Measurements from ENCODE around the gene CCNL2.
A peak's percentile ranks its signal among the peaks of the same experiment; 100 is the strongest.
"Not testable (repeated sequence)": the region's sequence is repeated elsewhere in the genome, so short reads cannot be mapped to it uniquely, and the experiment has no call there.

Gene CCNL2

GRCh38 chr1:1399187-1399871, at the start of gene CCNL2:
CCNL2 (minus strand) TSS chr1:1399335; CDS start chr1:1399306, 29 bp downstream.
- Histone ChIP-seq H3K27ac (ENCODE audit: low read length) (peak within 1 kb of the TSS; percentile 86), H3K4me1 (ENCODE audit: control insufficient read depth in 1 of 2, insufficient read depth in 2 of 2, low read length in 2 of 2) (peaks cover 18 to 34% of the 10 kb centered on the region in 2 donors)

GRCh38 chr1:1446631-1447030, 47.5 kb upstream of the CCNL2 start:
- not testable (repeated sequence) for H3K9me3 ChIP-seq (ENCODE audit: control insufficient read depth in 1 of 2, low read length in 2 of 2); H3K4me3 ChIP-seq (ENCODE audit: low read depth in 1 of 2, low read length in 2 of 2); H3K4me1 ChIP-seq (ENCODE audit: control insufficient read depth in 1 of 2, insufficient read depth in 2 of 2, low read length in 2 of 2); H3K27me3 ChIP-seq (ENCODE audit: low read depth, low read length); H3K27ac ChIP-seq (ENCODE audit: low read length); H3K36me3 ChIP-seq (ENCODE audit: control insufficient read depth in 1 of 2, insufficient read depth in 2 of 2, low read length in 2 of 2)

More at GRCh38 chr1:1399187-1399871, at the start of gene CCNL2:
- peaks cover 34 to 61% of the 10 kb centered on the region in 2 donors for H3K36me3 ChIP-seq (ENCODE audit: control insufficient read depth in 1 of 2, insufficient read depth in 2 of 2, low read length in 2 of 2)
- H3K4me3 ChIP-seq (ENCODE audit: low read depth in 1 of 2, low read length in 2 of 2): peak within 1 kb of the TSS; percentile 82 to 84
- H3K9me3 ChIP-seq (ENCODE audit: control insufficient read depth in 1 of 2, low read length in 2 of 2): no peaks in the 10 kb centered on the region
- H3K27me3 ChIP-seq (ENCODE audit: low read depth, low read length): no peaks in the 10 kb centered on the region

- H3K4me3 ChIP-seq (ENCODE audit: low read depth in 1 of 2, low read length in 2 of 2): no peak overlapping the region
- H3K36me3 ChIP-seq (ENCODE audit: control insufficient read depth in 1 of 2, insufficient read depth in 2 of 2, low read length in 2 of 2): peaks cover 0 to 7% of the 10 kb centered on the region in 2 donors
- peaks cover 0 to 36% of the 10 kb centered on the region in 2 donors for H3K4me1 ChIP-seq (ENCODE audit: control insufficient read depth in 1 of 2, insufficient read depth in 2 of 2, low read length in 2 of 2)
- H3K27me3 ChIP-seq (ENCODE audit: low read depth, low read length): no peaks in the 10 kb centered on the region
- no peak overlapping the region for H3K27ac ChIP-seq (ENCODE audit: low read length)
- no peaks in the 10 kb centered on the region for H3K9me3 ChIP-seq (ENCODE audit: control insufficient read depth in 1 of 2, low read length in 2 of 2)
Observed at GRCh38 chr1:1442069-1442770, 43.1 kb upstream of the CCNL2 start.

- no peaks in the 10 kb centered on the region for H3K9me3 ChIP-seq (ENCODE audit: control insufficient read depth in 1 of 2, low read length in 2 of 2)
- peaks cover 3% of the 10 kb centered on the region for H3K27me3 ChIP-seq (ENCODE audit: low read depth, low read length)
- no peak overlapping the region for H3K4me3 ChIP-seq (ENCODE audit: low read depth in 1 of 2, low read length in 2 of 2)
- peaks cover 0 to 46% of the 10 kb centered on the region in 2 donors for H3K4me1 ChIP-seq (ENCODE audit: control insufficient read depth in 1 of 2, insufficient read depth in 2 of 2, low read length in 2 of 2)
- no peak overlapping the region for H3K27ac ChIP-seq (ENCODE audit: low read length)
- peaks cover 0 to 7% of the 10 kb centered on the region in 2 donors for H3K36me3 ChIP-seq (ENCODE audit: control insufficient read depth in 1 of 2, insufficient read depth in 2 of 2, low read length in 2 of 2)
Observed at GRCh38 chr1:1441002-1441888, 42.1 kb upstream of the CCNL2 start.

GRCh38 chr1:1440262-1441001, 41.3 kb upstream of the CCNL2 start:
- peaks cover 0 to 7% of the 10 kb centered on the region in 2 donors for H3K36me3 ChIP-seq (ENCODE audit: control insufficient read depth in 1 of 2, insufficient read depth in 2 of 2, low read length in 2 of 2)
- peaks cover 0 to 50% of the 10 kb centered on the region in 2 donors for H3K4me1 ChIP-seq (ENCODE audit: control insufficient read depth in 1 of 2, insufficient read depth in 2 of 2, low read length in 2 of 2)
- no peaks in the 10 kb centered on the region for H3K9me3 ChIP-seq (ENCODE audit: control insufficient read depth in 1 of 2, low read length in 2 of 2)
- no peak overlapping the region for H3K4me3 ChIP-seq (ENCODE audit: low read depth in 1 of 2, low read length in 2 of 2)
- H3K27me3 ChIP-seq (ENCODE audit: low read depth, low read length): peaks cover 3% of the 10 kb centered on the region
- H3K27ac ChIP-seq (ENCODE audit: low read length): no peak overlapping the region

- Histone ChIP-seq H3K27me3 (ENCODE audit: low read depth, low read length) (peaks cover 3% of the 10 kb centered on the region), H3K4me1 (ENCODE audit: control insufficient read depth in 1 of 2, insufficient read depth in 2 of 2, low read length in 2 of 2) (peaks cover 0 to 57% of the 10 kb centered on the region in 2 donors), H3K9me3 (ENCODE audit: control insufficient read depth in 1 of 2, low read length in 2 of 2) (no peaks in the 10 kb centered on the region), H3K36me3 (ENCODE audit: control insufficient read depth in 1 of 2, insufficient read depth in 2 of 2, low read length in 2 of 2) (peaks cover 0 to 7% of the 10 kb centered on the region in 2 donors), H3K4me3 (ENCODE audit: low read depth in 1 of 2, low read length in 2 of 2) (no peak overlapping the region), H3K27ac (ENCODE audit: low read length) (no peak overlapping the region)
Observed at GRCh38 chr1:1439546-1440261, 40.6 kb upstream of the CCNL2 start.

- Histone ChIP-seq H3K4me1 (ENCODE audit: control insufficient read depth in 1 of 2, insufficient read depth in 2 of 2, low read length in 2 of 2) (peaks cover 3 to 67% of the 10 kb centered on the region in 2 donors), H3K9me3 (ENCODE audit: control insufficient read depth in 1 of 2, low read length in 2 of 2) (no peaks in the 10 kb centered on the region), H3K27me3 (ENCODE audit: low read depth, low read length) (peaks cover 3% of the 10 kb centered on the region), H3K36me3 (ENCODE audit: control insufficient read depth in 1 of 2, insufficient read depth in 2 of 2, low read length in 2 of 2) (peaks cover 0 to 7% of the 10 kb centered on the region in 2 donors), H3K27ac (ENCODE audit: low read length) (no peak overlapping the region), H3K4me3 (ENCODE audit: low read depth in 1 of 2, low read length in 2 of 2) (no peak overlapping the region)
Observed at GRCh38 chr1:1438531-1439381, 39.6 kb upstream of the CCNL2 start.

- Histone ChIP-seq H3K36me3 (ENCODE audit: control insufficient read depth in 1 of 2, insufficient read depth in 2 of 2, low read length in 2 of 2) (peaks cover 0 to 7% of the 10 kb centered on the region in 2 donors), H3K4me3 (ENCODE audit: low read depth in 1 of 2, low read length in 2 of 2) (peak overlapping the region in 1 of 2 donors; percentile 70), H3K9me3 (ENCODE audit: control insufficient read depth in 1 of 2, low read length in 2 of 2) (no peaks in the 10 kb centered on the region), H3K27me3 (ENCODE audit: low read depth, low read length) (peaks cover 3% of the 10 kb centered on the region), H3K4me1 (ENCODE audit: control insufficient read depth in 1 of 2, insufficient read depth in 2 of 2, low read length in 2 of 2) (peaks cover 6 to 75% of the 10 kb centered on the region in 2 donors), H3K27ac (ENCODE audit: low read length) (no peak overlapping the region)
Observed at GRCh38 chr1:1437904-1438376, 38.8 kb upstream of the CCNL2 start.

GRCh38 chr1:1437033-1437903, 38.1 kb upstream of the CCNL2 start:
- peaks cover 3% of the 10 kb centered on the region for H3K27me3 ChIP-seq (ENCODE audit: low read depth, low read length)

More at GRCh38 chr1:1437033-1437903, 38.1 kb upstream of the CCNL2 start:
- H3K4me1 ChIP-seq (ENCODE audit: control insufficient read depth in 1 of 2, insufficient read depth in 2 of 2, low read length in 2 of 2): peaks cover 6 to 82% of the 10 kb centered on the region in 2 donors
- H3K9me3 ChIP-seq (ENCODE audit: control insufficient read depth in 1 of 2, low read length in 2 of 2): no peaks in the 10 kb centered on the region
- H3K27ac ChIP-seq (ENCODE audit: low read length): no peak overlapping the region
- H3K36me3 ChIP-seq (ENCODE audit: control insufficient read depth in 1 of 2, insufficient read depth in 2 of 2, low read length in 2 of 2): peaks cover 0 to 7% of the 10 kb centered on the region in 2 donors
- peak overlapping the region in 1 of 2 donors; percentile 70 for H3K4me3 ChIP-seq (ENCODE audit: low read depth in 1 of 2, low read length in 2 of 2)
